ENCODE measurements around the gene KCNH2.
"Not testable (repeated sequence)": the region's sequence is repeated elsewhere in the genome, so short reads cannot be mapped to it uniquely, and the experiment has no call there.

KCNH2 gene

GRCh38 chr7:151012031-151012692 lies 34.0 kb upstream of the KCNH2 start:
- no peak for DNase-seq

DNA sequence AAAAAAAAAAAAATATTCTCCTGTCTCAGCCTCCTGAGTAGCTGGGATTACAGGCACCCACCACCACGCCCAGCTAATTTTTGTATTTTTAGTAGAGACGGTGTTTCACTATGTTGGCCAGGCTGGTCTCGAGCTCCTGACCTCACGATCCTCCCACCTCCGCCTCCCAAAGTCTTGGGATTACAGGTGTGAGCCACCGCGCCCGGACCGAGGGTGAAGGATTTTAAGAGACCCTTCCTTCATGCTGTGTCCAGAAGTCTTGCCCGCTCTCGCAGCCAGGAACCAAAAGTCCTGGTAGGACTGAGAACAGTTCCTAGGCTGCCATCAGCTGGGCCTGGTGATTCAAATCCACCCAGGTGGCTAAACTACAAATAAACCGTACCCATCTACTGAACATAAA lies 33.5 kb upstream of the KCNH2 start:
- DNase-seq, result not testable (repeated sequence)

- no peak for DNase-seq
Measured at GRCh38 chr7:151011097-151011409, 32.9 kb upstream of the KCNH2 start.

- DNase-seq, result peak; percentile 37
Measured at GRCh38 chr7:151010307-151011096, 32.4 kb upstream of the KCNH2 start.

DNA sequence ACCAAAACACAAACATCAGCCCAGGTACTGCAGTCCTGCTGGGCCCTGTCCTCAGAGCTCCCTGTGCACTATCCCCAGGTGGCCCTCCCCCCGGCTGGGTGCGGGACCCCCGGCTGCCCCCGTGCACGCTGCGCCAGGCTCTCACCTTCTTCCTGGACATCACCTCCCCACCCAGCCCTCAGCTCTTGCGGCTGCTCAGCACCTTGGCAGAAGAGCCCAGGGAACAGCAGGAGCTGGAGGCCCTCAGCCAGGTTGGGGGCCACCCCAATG lies 31.9 kb upstream of the KCNH2 start:
- no peak for DNase-seq

DNA sequence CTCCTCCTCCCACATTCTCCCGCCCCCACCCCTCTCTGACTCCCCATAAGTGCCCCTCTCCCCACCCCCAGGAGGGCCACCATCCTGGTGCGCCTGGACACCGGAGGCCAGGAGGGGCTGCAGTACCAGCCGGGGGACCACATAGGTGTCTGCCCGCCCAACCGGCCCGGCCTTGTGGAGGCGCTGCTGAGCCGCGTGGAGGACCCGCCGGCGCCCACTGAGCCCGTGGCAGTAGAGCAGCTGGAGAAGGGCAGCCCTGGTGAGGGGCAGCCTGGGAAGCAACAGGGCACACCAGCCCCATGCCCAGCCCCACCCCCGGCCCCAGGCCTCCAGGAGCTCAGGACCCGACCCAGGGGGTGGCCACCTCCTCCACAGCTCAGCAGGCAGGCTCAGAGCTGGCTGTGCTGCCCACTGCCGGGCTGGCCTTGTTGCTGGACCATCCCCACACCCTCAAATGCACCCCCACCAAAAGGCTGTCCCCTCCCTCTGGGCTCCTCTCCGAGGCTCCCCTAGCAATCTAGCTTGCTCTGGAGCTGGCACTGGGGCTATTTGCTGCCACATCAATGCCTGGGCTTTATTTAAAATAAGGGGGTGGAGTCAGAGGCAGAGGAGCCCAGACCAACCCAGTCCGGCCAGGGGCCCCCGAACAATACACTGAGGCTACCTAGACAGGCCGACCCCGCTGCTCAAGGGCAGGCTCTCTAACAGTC lies 31.4 kb upstream of the KCNH2 start:
- DNase-seq, result no peak

DNA sequence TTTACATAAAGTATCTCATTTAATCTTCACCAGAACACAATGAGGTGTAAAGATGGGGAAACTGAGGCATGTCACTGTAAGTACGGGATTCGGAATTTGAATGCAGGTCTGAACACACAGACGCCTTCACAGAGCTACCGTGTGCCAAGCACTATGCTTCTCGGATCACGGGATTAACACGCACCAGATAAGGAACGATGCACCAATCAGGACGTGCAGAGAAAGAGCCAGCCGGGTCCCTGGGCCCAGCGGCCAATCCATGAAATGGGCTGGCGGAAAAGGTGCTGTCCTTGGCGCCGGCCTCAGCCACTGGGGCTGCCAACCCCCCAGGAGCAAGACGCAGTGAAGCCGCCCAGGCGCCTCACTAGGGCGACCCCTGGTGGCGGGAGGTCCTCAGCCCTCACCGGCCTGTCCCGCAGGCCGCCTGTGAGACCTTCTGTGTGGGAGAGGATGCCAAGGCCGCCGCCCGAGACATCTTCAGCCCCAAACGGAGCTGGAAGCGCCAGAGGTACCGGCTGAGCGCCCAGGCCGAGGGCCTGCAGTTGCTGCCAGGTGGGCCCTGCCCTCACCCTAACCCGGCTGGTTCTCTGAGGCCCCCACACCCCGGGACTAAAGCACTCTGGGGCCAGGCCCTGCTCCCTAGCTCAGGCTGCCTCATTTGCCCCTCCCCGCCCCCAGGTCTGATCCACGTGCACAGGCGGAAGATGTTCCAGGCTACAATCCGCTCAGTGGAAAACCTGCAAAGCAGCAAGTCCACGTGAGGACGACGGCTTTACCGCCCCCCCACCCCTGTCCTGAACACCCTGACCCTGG lies 30.6 kb upstream of the KCNH2 start:
- DNase-seq, result peak; percentile 86

DNA sequence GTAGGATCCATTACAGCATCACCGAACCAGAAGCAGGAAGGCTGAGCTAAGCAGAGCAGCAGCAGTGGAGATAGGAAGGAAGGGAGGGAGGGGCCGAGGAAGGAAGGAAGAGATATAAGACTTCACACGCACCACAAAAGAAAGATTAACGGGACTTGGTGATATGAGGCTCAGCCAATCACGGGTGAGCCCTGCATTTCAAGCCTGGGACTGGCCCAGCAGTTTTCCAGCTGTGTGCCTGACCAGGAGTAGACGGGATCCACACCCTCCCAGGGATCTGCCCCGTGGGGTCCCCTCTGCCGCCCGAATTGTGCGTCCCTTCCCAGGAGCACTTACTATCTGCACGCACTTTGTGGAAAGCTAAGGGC lies 30.0 kb upstream of the KCNH2 start:
- DNase-seq, result peak; percentile 58

DNA sequence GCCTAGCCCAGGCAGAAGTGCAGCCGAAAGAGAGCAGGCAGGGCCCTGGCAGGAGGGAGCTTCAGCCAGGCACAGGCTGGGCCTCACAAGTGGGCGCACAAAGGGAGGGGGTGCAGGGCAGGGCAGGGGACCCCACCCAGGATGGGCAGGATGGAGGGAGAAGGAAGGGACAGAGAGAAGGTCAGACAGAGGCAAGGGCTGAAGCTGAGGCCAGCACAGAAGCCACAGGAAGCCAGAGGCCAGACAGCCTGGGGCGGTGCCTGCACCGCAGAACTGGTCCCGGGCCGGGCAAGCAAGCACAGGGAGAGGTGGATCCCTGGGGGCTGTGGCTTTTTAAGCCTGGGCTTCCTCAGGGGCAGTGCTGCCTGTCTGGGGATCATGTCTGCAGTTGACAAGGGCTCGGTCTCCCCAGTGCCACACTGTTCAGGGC lies 29.4 kb upstream of the KCNH2 start:
- DNase-seq, result no peak

DNA sequence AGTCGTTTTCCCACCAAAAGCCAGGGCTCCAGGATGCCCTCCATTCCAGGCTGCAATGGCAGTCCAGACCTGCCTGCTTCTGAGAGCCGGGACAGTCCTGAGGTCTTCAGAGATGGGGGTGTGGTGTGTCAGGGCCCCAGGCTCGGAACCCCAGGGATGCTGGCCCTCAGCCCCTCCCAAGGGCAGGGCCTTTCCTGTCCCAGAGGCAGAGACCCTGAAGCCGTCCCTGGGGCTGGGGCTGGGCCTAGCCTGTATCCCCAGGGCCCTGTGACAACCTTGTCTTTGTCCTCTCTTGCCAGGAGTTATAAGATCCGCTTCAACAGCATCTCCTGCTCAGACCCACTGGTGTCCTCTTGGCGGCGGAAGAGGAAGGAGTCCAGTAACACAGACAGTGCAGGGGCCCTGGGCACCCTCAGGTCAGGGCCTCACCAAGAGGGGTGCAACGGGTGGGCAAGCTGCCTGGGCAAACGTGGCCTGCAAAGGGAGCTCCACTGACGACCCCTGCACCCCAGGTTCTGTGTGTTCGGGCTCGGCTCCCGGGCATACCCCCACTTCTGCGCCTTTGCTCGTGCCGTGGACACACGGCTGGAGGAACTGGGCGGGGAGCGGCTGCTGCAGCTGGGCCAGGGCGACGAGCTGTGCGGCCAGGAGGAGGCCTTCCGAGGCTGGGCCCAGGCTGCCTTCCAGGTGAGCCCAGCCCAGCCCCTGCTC lies 28.6 kb upstream of the KCNH2 start:
- no peak for DNase-seq

DNA sequence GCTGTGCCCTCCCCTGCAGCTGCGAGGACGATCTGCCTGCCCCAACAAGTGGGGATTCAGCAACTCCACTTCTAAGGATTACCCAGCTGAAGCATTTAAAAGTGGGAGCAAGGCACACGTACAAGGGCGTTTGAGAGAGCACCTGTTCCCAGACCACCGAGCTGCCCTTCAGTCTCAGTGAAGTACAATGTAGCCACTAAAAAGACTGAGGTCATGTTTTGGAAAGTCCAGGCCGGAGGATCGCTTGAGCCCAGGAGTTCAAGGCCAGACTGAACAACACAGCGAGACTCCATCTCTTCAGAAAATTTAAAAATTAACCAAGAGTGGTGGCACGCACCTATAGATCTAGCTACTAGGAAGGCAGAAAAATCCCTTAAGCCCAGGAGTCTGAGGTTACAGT lies 27.4 kb upstream of the KCNH2 start:
- DNase-seq, result no peak

GRCh38 chr7:151003572-151003971 lies 25.5 kb upstream of the KCNH2 start:
- DNase-seq, result no peak

GRCh38 chr7:151001546-151001945 lies 23.4 kb upstream of the KCNH2 start:
- no peak for DNase-seq

DNA sequence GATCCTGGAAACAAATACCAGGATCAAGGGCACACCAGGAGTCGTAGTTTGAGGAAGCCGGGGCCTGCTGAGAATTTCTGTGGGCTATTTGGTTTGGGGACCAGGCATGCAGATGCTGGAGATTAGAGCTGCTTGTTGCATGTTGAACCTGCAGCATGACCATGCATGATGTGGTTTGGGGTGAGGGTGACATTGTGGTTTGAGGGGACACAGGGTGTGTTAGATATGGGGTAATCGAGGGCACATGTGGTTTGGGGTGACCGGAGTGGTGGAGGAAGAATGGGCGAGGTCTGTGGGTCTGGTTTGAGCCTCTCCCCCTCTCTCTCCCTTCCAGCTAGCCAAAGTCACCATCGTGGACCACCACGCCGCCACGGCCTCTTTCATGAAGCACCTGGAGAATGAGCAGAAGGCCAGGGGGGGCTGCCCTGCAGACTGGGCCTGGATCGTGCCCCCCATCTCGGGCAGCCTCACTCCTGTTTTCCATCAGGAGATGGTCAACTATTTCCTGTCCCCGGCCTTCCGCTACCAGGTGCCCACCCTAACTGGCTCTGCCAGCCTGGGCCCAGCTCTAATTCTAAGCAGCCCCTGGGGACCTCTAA lies 22.9 kb upstream of the KCNH2 start:
- DNase-seq, result no peak

GRCh38 chr7:150999497-151000230 lies 21.5 kb upstream of the KCNH2 start:
- DNase-seq, result peak; percentile 40

- DNase-seq, result no peak
Measured at GRCh38 chr7:150999001-150999400, 20.9 kb upstream of the KCNH2 start.

- DNase-seq, result no peak
Measured at GRCh38 chr7:150998341-150998740, 20.2 kb upstream of the KCNH2 start.

DNA sequence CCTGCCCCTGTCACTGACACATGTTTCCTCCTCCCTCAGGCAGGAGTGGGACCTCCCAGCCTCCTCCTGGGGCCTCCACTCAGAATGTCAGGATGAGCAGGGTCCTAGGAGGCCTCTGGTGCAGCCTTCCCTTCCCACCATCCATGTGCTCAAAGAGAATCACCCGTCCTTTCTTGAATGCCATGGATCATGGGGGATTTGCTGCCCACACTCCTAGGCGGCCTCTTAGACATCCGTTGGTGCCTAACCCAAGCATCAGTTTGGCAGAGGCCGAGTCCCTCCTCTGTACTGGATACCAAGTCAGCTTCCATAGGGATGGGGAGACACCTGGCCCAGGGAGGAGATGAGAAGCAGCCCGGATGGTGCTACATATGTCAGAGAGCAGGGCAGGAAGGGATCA lies 19.7 kb upstream of the KCNH2 start:
- no peak for DNase-seq

DNA sequence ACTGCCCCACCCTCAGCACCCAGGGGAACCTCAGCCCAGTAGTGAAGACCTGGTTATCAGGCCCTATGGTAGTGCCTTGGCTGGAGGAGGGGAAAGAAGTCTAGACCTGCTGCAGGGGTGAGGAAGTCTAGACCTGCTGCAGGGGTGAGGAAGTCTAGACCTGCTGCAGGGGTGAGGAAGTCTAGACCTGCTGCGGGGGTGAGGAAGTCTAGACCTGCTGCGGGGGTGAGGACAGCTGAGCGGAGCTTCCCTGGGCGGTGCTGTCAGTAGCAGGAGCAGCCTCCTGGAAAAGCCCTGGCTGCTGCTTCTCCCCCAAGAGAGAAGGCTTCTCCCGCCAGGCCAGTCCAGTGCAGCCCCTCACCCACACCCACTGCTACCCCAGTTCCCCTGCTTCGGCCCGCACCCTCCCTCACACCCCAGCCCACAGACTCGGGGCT lies 19.0 kb upstream of the KCNH2 start:
- no peak for DNase-seq

DNA sequence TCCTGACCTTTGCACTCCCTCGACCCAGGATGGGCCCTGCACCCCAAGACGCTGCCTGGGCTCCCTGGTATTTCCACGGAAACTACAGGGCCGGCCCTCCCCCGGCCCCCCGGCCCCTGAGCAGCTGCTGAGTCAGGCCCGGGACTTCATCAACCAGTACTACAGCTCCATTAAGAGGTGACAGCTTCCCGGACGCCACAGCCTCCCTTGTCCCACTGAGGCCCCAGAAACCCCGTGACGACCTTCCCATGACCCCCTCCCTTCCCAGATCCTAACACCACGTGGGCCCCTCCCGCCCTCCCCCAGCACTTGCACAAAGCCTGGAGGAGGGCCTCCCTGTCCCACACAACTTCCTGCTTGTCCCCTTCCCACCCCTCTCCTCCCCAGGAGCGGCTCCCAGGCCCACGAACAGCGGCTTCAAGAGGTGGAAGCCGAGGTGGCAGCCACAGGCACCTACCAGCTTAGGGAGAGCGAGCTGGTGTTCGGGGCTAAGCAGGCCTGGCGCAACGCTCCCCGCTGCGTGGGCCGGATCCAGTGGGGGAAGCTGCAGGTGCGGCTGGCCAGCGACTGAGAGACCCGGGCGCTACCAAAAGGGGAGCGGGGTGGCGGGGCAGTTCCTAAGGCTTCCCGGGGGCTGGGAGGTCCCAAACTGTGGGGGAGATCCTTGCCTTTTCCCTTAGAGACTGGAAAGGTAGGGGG lies 18.4 kb upstream of the KCNH2 start:
- no peak for DNase-seq
